Measurements from ENCODE around the gene KCND3. TPM values are rescaled to one million over a fixed set of nuclear protein-coding genes. Genes with fewer than 3 reads are reported as not detected.

Gene KCND3
- total RNA-seq, 1 donor from 2014 or later = 0.31 TPM

- Mint-ChIP-seq H3K27me3 (ENCODE audit: low read depth) (peaks cover 26% of the 10 kb centered on the region), H3K36me3 (no peaks in the 10 kb centered on the region), H3K4me1 (no peaks in the 10 kb centered on the region), H3K9me3 (no peaks in the 10 kb centered on the region), H3K27ac (no peak overlapping the region), H3K4me3 (no peak overlapping the region)
- no peak for DNase-seq (ENCODE audit: low spot score in 2 of 2, unreplicated experiment in 2 of 2)
- TF ChIP-seq CTCF (IDR thresholded peaks at IDR 0.05; ENCODE audit: unreplicated experiment) = no peak
These were observed 64.7 kb downstream of the KCND3 start for GRCh38 chr1:111924786-111925185.

- DNase-seq (ENCODE audit: low spot score in 2 of 2, unreplicated experiment in 2 of 2) = no peak
- Mint-ChIP-seq H3K4me3 (no peak overlapping the region), H3K36me3 (no peaks in the 10 kb centered on the region), H3K27me3 (ENCODE audit: low read depth) (peaks cover 26% of the 10 kb centered on the region), H3K27ac (no peak overlapping the region), H3K4me1 (no peaks in the 10 kb centered on the region), H3K9me3 (no peaks in the 10 kb centered on the region)
- TF ChIP-seq CTCF (IDR thresholded peaks at IDR 0.05; ENCODE audit: unreplicated experiment) = no peak
These were observed 65.7 kb downstream of the KCND3 start for GRCh38 chr1:111923766-111924165.

GRCh38 chr1:111921948-111922347 lies 67.5 kb downstream of the KCND3 start:
- no peak for DNase-seq (ENCODE audit: low spot score in 2 of 2, unreplicated experiment in 2 of 2)
- no peak for TF ChIP-seq CTCF (IDR thresholded peaks at IDR 0.05; ENCODE audit: unreplicated experiment)
- Mint-ChIP-seq H3K27ac (no peak overlapping the region), H3K4me1 (no peaks in the 10 kb centered on the region), H3K27me3 (ENCODE audit: low read depth) (peaks cover 38% of the 10 kb centered on the region), H3K4me3 (no peak overlapping the region), H3K36me3 (no peaks in the 10 kb centered on the region), H3K9me3 (no peaks in the 10 kb centered on the region)

- Mint-ChIP-seq H3K9me3 (no peaks in the 10 kb centered on the region), H3K36me3 (no peaks in the 10 kb centered on the region), H3K4me1 (no peaks in the 10 kb centered on the region), H3K27me3 (ENCODE audit: low read depth) (peaks cover 41% of the 10 kb centered on the region), H3K27ac (no peak overlapping the region), H3K4me3 (no peak overlapping the region)
- no peak for TF ChIP-seq CTCF (IDR thresholded peaks at IDR 0.05; ENCODE audit: unreplicated experiment)
- no peak for DNase-seq (ENCODE audit: low spot score in 2 of 2, unreplicated experiment in 2 of 2)
These were observed 69.0 kb downstream of the KCND3 start for GRCh38 chr1:111920221-111921024.

GRCh38 chr1:111911776-111912515 lies 77.5 kb downstream of the KCND3 start:
- no peak for DNase-seq (ENCODE audit: low spot score in 2 of 2, unreplicated experiment in 2 of 2)
- TF ChIP-seq CTCF (IDR thresholded peaks at IDR 0.05; ENCODE audit: unreplicated experiment) = no peak
- Mint-ChIP-seq H3K4me3 (no peak overlapping the region), H3K36me3 (no peaks in the 10 kb centered on the region), H3K4me1 (no peaks in the 10 kb centered on the region), H3K27ac (no peak overlapping the region), H3K9me3 (peaks cover 10% of the 10 kb centered on the region), H3K27me3 (ENCODE audit: low read depth) (peaks cover 31% of the 10 kb centered on the region)
